Activated CD8-positive, alpha-beta memory T cell treated with anti-CD3 and anti-CD28 coated beads for 48 hours (primary cell): ENCODE data around the gene NDUFB5.

ENCODE experiments used
- DNase-seq, 3 experiments: peaks; one replicate each; pipeline ENCODE4 v3.0.0-alpha.2; 2020; ENCODE audit warnings: low read depth in 2 of 3, low spot score in 2 of 3

NDUFB5 gene

GRCh38 chr3:179676081-179676480 lies 71.5 kb downstream of the NDUFB5 start:
- DNase-seq, result no peak
